WERI-Rb-1 (cell line): ENCODE data around the gene LRRC49.

Experiments
- DNase-seq: peaks from one replicate; pipeline ENCODE4 v3.0.0-alpha.2; 2020
- H3K27ac ChIP-seq: fragments of 250-450 bp; sonication (Bioruptor Pico); 2 replicates; pipeline ENCODE4 v1.5.1; 2020; ENCODE audit warnings: mild to moderate bottlenecking, moderate library complexity
- H3K27me3 ChIP-seq: fragments of 250-450 bp; sonication (Bioruptor Pico); 2 replicates; pipeline ENCODE4 v1.5.1; 2021; ENCODE audit warnings: mild to moderate bottlenecking, low read depth, moderate library complexity; ENCODE audit not compliant: insufficient read depth, severe bottlenecking
- H3K36me3 ChIP-seq: fragments of 250-450 bp; sonication (Bioruptor Pico); 2 replicates; pipeline ENCODE4 v1.5.1; 2020; ENCODE audit warnings: mild to moderate bottlenecking, moderate library complexity
- H3K4me3 ChIP-seq: 2 replicates; pipeline ENCODE4 v1.5.1; 2011; ENCODE audit warnings: low read depth, mild to moderate bottlenecking, control low read depth, low read length
- H3K9me3 ChIP-seq: fragments of 250-450 bp; sonication (Bioruptor Pico); 2 replicates; pipeline ENCODE4 v1.5.1; 2021; ENCODE audit warnings: mild to moderate bottlenecking, moderate library complexity; ENCODE audit not compliant: severe bottlenecking
- CTCF ChIP-seq: IDR thresholded peaks from 2 replicates; pipeline ENCODE4 v1.5.1; 2011; ENCODE audit warnings: low read depth, mild to moderate bottlenecking, control low read depth, inconsistent platforms, low read length

The LRRC49 gene

GRCh38 chr15:71083349-71083748 is 190.7 kb downstream of the LRRC49 start:
- Histone ChIP-seq H3K36me3 (no peaks in the 10 kb centered on the region), H3K27me3 (no peaks in the 10 kb centered on the region), H3K9me3 (no peaks in the 10 kb centered on the region), H3K4me3 (no peak overlapping the region), H3K27ac (no peak overlapping the region)
- no peak for TF ChIP-seq CTCF
- no peak for DNase-seq

GRCh38 chr15:71084264-71084663 is 191.6 kb downstream of the LRRC49 start:
- H3K27ac ChIP-seq: no peak overlapping the region
- H3K9me3 ChIP-seq: no peaks in the 10 kb centered on the region
- H3K4me3 ChIP-seq: no peak overlapping the region
- H3K27me3 ChIP-seq: no peaks in the 10 kb centered on the region
- no peaks in the 10 kb centered on the region for H3K36me3 ChIP-seq
- no peak for TF ChIP-seq CTCF
- no peak for DNase-seq

- DNase-seq: no peak
- no peaks in the 10 kb centered on the region for H3K27me3 ChIP-seq
- TF ChIP-seq CTCF: no peak
- no peak overlapping the region for H3K27ac ChIP-seq
- H3K4me3 ChIP-seq: no peak overlapping the region
- no peaks in the 10 kb centered on the region for H3K9me3 ChIP-seq
- no peaks in the 10 kb centered on the region for H3K36me3 ChIP-seq
Measured at GRCh38 chr15:71085809-71086208, 193.2 kb downstream of the LRRC49 start.

- Histone ChIP-seq H3K4me3 (no peak overlapping the region), H3K27ac (no peak overlapping the region), H3K9me3 (no peaks in the 10 kb centered on the region), H3K27me3 (no peaks in the 10 kb centered on the region), H3K36me3 (no peaks in the 10 kb centered on the region)
- no peak for DNase-seq
- TF ChIP-seq CTCF: no peak
Measured at GRCh38 chr15:71088155-71088554, 195.5 kb downstream of the LRRC49 start.

GRCh38 chr15:71088683-71089082 is 196.1 kb downstream of the LRRC49 start:
- Histone ChIP-seq H3K27me3 (no peaks in the 10 kb centered on the region), H3K9me3 (no peaks in the 10 kb centered on the region), H3K4me3 (no peak overlapping the region), H3K27ac (no peak overlapping the region), H3K36me3 (no peaks in the 10 kb centered on the region)
- TF ChIP-seq CTCF: no peak
- no peak for DNase-seq

- H3K27ac ChIP-seq: no peak overlapping the region
- no peak overlapping the region for H3K4me3 ChIP-seq
- no peaks in the 10 kb centered on the region for H3K9me3 ChIP-seq
- no peak for DNase-seq
- TF ChIP-seq CTCF: no peak
- no peaks in the 10 kb centered on the region for H3K36me3 ChIP-seq
- H3K27me3 ChIP-seq: no peaks in the 10 kb centered on the region
Measured at GRCh38 chr15:71089801-71090200, 197.2 kb downstream of the LRRC49 start.
